Stimulated activated CD4-positive, alpha-beta T cell treated with anti-CD3 and anti-CD28 coated beads, Interleukin-4, amount 100 ng/mL, for 1 hour (primary cell): Measurements from ENCODE around the gene NEDD4L.

Source experiments
- DNase-seq: peaks from one replicate; pipeline ENCODE4 v3.0.0-alpha.2; 2020

Gene NEDD4L

GRCh38 chr18:58446391-58447060, 402.5 kb downstream of the NEDD4L start:
- no peak for DNase-seq

GRCh38 chr18:58447402-58448095, 403.5 kb downstream of the NEDD4L start:
- DNase-seq, result no peak

- no peak for DNase-seq
Observed at GRCh38 chr18:58449464-58449863, 405.4 kb downstream of the NEDD4L start.
